ENCODE data around the gene SMYD1.

DNA sequence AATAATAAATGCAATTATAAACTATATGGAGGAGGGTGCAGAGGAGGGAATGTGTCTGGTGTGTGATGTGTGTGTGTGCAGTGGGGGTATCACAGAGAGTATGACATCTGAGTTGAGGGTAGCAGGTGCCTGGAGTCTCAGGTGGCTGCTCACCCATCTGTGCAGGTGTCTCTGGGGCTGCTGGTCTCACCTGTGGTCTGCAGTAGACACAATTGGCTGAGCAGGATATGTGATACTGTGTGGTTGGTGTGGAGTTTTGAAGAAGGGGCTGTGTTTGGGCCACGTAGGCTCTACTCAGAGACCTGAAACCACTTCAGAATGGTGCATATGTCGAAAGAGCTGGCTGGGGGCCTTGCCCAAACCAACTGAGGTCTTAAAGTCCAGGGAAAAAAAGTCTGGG, 43.2 kb downstream of the SMYD1 start:
- TF ChIP-seq LEF1 (IDR thresholded peaks at IDR 0.05; ENCODE audit: borderline replicate concordance) (no peak), L3MBTL2 (conservative IDR thresholded peaks at IDR 0.05) (no peak)
